ENCODE data around the gene NOD2. TPM values are rescaled to one million over a fixed set of nuclear protein-coding genes. Genes with fewer than 3 reads are reported as not detected.
A peak's percentile ranks its signal among the peaks of the same experiment; 100 is the strongest.

Gene NOD2
- total and polyA plus RNA-seq, 2 of the 13 experiments (the other 11 are each of a cell fraction or from before 2014, with no cell fraction given), result 0.27 to 0.81 TPM

GRCh38 chr16:50719401-50720337, 26.3 kb downstream of the NOD2 start (continued):
- TF ChIP-seq ZNF446 (CRISPR knock-in tag; IDR thresholded peaks at IDR 0.05) (no peak), ZNF235 (CRISPR knock-in tag; IDR thresholded peaks at IDR 0.05; ENCODE audit: borderline replicate concordance) (no peak), MLXIP (CRISPR knock-in tag; IDR thresholded peaks at IDR 0.05; ENCODE audit: borderline replicate concordance) (no peak), IRF1 (CRISPR knock-in tag; IDR thresholded peaks at IDR 0.05; ENCODE audit: low read depth) (no peak), IRF2 (CRISPR knock-in tag; IDR thresholded peaks at IDR 0.05) (peak; percentile 38; the same call in 1 of the 2 replicates), STAG1 (CRISPR knock-in tag; IDR thresholded peaks at IDR 0.05) (peak; percentile 51), ZNF354B (CRISPR knock-in tag; IDR thresholded peaks at IDR 0.05) (no peak; the same call in 1 of the 2 replicates), ZNF367 (CRISPR knock-in tag; IDR thresholded peaks at IDR 0.05; ENCODE audit: borderline replicate concordance) (no peak), PBX2 (CRISPR knock-in tag; IDR thresholded peaks at IDR 0.05) (no peak), CBX2 (IDR thresholded peaks at IDR 0.05; ENCODE audit: low read depth, low read length) (no peak), CBX2 (CRISPR knock-in tag; IDR thresholded peaks at IDR 0.05; ENCODE audit: low read depth) (no peak), SP2 (CRISPR knock-in tag; IDR thresholded peaks at IDR 0.05) (no peak), ZNF274 (CRISPR knock-in tag; IDR thresholded peaks at IDR 0.05) (peak; percentile 65; the same call in 1 of the 2 replicates), KAT8 (CRISPR knock-in tag; IDR thresholded peaks at IDR 0.05) (peak; percentile 52), RELA (CRISPR knock-in tag; IDR thresholded peaks at IDR 0.05) (no peak), DNMT1 (CRISPR knock-in tag; IDR thresholded peaks at IDR 0.05) (no peak), REPIN1 (CRISPR knock-in tag; IDR thresholded peaks at IDR 0.05; ENCODE audit: borderline replicate concordance, low read depth) (peak; percentile 54; the same call in 1 of the 2 replicates), ZNF281 (CRISPR knock-in tag; IDR thresholded peaks at IDR 0.05; ENCODE audit: borderline replicate concordance) (peak; percentile 7; the same call in 1 of the 2 replicates), ZNF501 (CRISPR knock-in tag; IDR thresholded peaks at IDR 0.05) (peak; percentile 69), KLF13 (CRISPR knock-in tag; IDR thresholded peaks at IDR 0.05) (no peak)

Measured in HepG2 (cell line).